SK-N-SH (cell line): ENCODE measurements around the gene PRKCH.

Experiments used
- CHD2 ChIP-seq: fragments of 150-350 bp; IDR thresholded peaks from 2 replicates; pipeline ENCODE4 v1.6.1; 2018; ENCODE audit warnings: low read length; ENCODE audit not compliant: partially characterized antibody
- EZH2phosphoT487 ChIP-seq: fragments of 200-600 bp; sonication (generic); IDR thresholded peaks from 2 replicates; pipeline ENCODE4 v1.6.1; 2017; ENCODE audit warnings: low read depth, mixed run types, mild to moderate bottlenecking, antibody characterized with exemption, moderate library complexity, borderline replicate concordance
- NFIC ChIP-seq: IDR thresholded peaks from 2 replicates; pipeline ENCODE4 v1.4.0; 2012; ENCODE audit warnings: borderline replicate concordance
- SIN3A ChIP-seq: IDR thresholded peaks from 2 replicates; pipeline ENCODE4 v1.6.1; 2012; ENCODE audit warnings: low read depth, mild to moderate bottlenecking, low read length, moderate library complexity, borderline replicate concordance
- SMC3 ChIP-seq: IDR thresholded peaks from 2 replicates; pipeline ENCODE4 v1.6.1; 2012; ENCODE audit warnings: low read depth, low read length, improper control_type of control experiment
- TAF1 ChIP-seq: IDR thresholded peaks from 2 replicates; pipeline ENCODE4 v1.6.1; 2012; ENCODE audit warnings: low read depth, mild to moderate bottlenecking, low read length, moderate library complexity, borderline replicate concordance
- TF ChIP-seq, protein P1 (sequence below): fragments of 200-600 bp; sonication (generic); IDR thresholded peaks from 2 replicates; pipeline ENCODE4 v1.6.1; 2017; ENCODE audit warnings: antibody characterized with exemption, mild to moderate bottlenecking, moderate library complexity
- TF ChIP-seq, protein P2 (sequence below): IDR thresholded peaks from 2 replicates; pipeline ENCODE4 v1.6.1; 2012; ENCODE audit warnings: mild to moderate bottlenecking, low read depth, low read length, moderate library complexity

DNA sequence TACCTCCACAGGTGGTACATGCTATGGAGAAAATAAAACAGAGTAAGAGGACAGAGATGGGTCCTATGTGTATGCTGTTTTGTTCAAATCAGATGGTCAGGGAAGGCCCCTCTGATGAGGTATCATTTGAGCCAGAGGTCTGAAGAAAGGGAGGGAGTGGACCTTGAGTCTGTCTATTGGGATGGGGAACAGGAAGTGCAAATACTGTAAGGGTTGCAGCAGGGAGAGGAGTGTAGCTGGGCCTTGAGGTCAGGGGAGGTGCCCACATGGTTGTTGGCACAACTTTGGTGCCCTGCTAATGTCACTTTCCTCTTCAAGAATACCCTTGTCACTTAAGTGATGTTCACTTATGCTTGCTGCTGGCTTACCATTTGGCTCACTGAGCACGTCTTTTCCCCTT, 83.3 kb downstream of the PRKCH start:
- TF ChIP-seq, protein P1, sequence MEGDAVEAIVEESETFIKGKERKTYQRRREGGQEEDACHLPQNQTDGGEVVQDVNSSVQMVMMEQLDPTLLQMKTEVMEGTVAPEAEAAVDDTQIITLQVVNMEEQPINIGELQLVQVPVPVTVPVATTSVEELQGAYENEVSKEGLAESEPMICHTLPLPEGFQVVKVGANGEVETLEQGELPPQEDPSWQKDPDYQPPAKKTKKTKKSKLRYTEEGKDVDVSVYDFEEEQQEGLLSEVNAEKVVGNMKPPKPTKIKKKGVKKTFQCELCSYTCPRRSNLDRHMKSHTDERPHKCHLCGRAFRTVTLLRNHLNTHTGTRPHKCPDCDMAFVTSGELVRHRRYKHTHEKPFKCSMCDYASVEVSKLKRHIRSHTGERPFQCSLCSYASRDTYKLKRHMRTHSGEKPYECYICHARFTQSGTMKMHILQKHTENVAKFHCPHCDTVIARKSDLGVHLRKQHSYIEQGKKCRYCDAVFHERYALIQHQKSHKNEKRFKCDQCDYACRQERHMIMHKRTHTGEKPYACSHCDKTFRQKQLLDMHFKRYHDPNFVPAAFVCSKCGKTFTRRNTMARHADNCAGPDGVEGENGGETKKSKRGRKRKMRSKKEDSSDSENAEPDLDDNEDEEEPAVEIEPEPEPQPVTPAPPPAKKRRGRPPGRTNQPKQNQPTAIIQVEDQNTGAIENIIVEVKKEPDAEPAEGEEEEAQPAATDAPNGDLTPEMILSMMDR, result no peak
- TF ChIP-seq CHD2 (no peak), EZH2phosphoT487 (no peak), SMC3 (no peak), TAF1 (no peak), SIN3A (no peak), NFIC (no peak)
- TF ChIP-seq, protein P2, sequence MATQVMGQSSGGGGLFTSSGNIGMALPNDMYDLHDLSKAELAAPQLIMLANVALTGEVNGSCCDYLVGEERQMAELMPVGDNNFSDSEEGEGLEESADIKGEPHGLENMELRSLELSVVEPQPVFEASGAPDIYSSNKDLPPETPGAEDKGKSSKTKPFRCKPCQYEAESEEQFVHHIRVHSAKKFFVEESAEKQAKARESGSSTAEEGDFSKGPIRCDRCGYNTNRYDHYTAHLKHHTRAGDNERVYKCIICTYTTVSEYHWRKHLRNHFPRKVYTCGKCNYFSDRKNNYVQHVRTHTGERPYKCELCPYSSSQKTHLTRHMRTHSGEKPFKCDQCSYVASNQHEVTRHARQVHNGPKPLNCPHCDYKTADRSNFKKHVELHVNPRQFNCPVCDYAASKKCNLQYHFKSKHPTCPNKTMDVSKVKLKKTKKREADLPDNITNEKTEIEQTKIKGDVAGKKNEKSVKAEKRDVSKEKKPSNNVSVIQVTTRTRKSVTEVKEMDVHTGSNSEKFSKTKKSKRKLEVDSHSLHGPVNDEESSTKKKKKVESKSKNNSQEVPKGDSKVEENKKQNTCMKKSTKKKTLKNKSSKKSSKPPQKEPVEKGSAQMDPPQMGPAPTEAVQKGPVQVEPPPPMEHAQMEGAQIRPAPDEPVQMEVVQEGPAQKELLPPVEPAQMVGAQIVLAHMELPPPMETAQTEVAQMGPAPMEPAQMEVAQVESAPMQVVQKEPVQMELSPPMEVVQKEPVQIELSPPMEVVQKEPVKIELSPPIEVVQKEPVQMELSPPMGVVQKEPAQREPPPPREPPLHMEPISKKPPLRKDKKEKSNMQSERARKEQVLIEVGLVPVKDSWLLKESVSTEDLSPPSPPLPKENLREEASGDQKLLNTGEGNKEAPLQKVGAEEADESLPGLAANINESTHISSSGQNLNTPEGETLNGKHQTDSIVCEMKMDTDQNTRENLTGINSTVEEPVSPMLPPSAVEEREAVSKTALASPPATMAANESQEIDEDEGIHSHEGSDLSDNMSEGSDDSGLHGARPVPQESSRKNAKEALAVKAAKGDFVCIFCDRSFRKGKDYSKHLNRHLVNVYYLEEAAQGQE, result no peak
